HG03095 (cell line): ENCODE measurements around the gene NAT10.
A peak's percentile ranks its signal among the peaks of the same experiment; 100 is the strongest.

Source experiments
- ATAC-seq: cut with Tn5 transposase; IDR thresholded peaks from one replicate; pipeline ENCODE4 v1.9.1; 2021; ENCODE audit warnings: moderate library complexity; ENCODE audit not compliant: unreplicated experiment

The NAT10 gene

DNA sequence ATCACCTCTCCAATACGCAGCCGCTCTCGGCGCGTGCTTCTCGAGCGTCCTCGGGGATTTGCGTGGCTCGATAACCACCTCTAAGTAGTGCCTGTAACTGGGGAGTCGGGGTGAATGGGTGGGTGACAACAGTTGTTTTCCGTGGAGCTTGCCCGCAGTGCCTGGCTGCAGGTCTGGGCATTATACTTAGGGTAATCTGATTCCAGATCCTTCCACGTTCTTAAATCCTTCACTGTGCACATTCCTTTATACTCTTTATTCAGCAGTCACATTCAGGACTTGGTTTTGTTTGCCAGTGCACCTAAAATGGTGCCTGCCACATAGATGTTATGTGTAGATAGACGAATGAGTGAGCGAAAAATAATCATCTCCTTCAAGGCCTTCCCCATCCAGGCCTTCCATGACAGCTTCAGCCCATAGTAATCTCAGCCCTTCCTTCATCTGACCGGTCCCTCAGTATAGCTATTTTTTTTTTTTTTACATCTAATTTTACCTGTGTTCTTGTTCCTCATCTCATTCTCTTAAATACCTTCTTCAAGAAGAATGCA lies 602 bp downstream of the NAT10 start:
- ATAC-seq, result peak; percentile 18

DNA sequence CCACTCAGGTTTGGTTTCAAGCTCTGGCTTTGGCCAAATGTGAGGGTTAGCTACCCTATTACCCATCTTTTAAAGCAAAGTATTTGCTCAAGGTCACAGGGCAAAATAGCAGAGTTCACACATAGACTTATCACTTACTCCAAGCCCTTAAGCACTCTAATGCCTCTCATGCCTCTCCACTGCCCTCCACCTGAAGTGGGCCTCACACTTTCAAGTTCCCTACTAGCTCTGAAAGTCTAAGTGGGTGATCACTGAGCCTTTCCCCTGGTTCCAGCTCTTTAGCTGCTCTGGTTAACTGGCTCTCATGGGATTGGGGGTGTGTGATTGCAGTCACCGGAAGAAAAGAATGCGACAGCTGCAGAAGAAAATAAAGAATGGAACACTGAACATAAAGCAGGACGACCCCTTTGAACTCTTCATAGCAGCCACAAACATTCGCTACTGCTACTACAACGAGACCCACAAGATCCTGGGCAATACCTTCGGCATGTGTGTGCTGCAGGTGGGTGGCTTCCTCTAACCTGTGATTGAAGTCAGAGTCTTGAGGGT lies 6.4 kb downstream of the NAT10 start:
- ATAC-seq, result no peak

DNA sequence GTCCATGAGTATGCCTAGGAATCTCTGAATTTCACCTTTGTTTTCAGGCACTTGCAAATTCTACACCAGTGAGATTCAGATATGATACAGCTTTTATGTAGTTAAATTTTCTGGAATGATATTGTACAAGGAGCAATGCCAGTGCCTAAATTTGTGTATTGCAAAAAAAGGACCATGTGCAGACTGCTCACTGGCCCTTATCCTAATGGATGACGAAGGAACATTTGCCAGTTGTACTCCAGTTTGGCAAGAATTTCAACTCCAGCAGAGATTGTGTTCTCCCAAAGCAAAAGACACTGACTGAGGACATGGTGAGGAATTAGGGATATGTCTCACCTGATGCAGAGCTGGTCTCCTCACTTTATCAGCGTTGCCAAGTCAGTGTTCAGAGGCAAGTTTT lies 8.6 kb downstream of the NAT10 start:
- no peak for ATAC-seq

DNA sequence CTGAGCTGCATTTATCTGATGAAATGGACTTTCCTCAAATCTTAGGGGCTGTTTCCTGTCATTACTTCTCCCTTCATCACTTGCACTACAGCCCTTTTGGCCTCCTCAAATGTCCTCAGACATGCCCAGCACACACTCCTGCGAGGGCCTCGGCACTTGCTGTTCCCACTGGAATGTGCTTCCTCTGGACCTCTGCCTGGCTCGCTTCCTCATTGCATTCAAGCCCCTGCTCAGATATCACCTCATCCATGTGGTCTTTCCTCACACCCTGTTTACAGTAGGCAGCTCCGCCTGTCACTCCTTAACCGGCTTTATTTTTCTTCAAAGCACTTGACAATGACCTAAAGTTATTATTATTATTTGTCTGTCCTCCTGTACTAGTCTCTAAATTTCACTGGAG lies 9.0 kb downstream of the NAT10 start:
- ATAC-seq, result no peak

DNA sequence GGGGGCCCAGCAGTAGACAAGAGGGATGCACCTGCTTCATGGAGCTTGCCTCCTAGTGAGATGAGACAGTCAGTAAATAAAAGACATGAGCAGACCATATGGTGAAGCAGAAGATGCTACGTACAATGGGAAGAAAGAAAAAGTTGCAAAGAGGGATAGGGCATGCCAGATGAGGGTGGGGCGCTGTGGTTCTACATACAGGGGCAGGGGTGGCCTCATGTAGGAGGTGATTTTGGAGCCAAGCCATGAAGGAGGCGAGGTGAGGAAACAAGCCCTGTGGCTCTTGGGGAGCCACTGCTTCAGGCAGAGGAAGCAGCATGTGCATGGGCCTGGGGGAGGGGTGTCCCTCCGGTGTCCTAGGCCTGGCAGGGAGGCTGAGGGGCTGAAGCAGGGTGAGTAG lies 15.2 kb downstream of the NAT10 start:
- no peak for ATAC-seq

DNA sequence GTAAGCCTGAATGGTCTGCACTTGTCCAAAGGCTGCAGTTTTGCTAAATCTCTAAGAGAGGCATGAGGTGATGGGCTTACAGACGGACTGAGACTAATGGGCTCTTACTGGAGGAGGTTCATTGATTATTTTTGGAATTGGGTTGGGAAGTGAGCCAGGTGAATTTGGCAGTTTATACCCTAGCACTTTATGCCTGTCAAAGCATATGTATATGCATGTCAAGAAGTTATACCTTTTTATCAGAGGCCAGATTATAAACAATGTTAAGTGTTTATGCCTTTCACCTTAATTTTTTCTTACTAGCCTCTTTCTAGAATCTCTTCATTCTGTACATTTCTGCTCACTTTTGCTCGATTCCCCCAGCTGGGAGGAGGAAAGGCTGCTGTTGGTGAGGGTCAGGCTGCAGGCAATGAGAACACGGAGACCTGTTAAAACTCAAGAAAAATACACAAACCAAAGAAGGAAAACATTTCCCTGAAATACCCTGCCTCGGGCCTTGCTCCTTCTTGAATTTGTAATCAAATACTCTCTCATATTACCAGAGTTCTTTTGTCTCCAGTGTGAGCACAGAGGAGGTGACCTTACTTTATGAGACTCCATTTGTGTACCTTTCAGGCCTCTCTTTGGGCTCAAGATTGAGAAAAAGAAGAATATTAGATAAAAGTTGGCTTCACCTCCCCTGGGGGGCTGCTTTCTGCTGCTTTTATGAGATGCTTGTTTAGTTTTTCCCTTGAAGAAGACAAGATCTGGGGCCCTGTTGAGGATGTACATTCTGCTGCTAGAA lies 19.6 kb downstream of the NAT10 start:
- no peak for ATAC-seq

DNA sequence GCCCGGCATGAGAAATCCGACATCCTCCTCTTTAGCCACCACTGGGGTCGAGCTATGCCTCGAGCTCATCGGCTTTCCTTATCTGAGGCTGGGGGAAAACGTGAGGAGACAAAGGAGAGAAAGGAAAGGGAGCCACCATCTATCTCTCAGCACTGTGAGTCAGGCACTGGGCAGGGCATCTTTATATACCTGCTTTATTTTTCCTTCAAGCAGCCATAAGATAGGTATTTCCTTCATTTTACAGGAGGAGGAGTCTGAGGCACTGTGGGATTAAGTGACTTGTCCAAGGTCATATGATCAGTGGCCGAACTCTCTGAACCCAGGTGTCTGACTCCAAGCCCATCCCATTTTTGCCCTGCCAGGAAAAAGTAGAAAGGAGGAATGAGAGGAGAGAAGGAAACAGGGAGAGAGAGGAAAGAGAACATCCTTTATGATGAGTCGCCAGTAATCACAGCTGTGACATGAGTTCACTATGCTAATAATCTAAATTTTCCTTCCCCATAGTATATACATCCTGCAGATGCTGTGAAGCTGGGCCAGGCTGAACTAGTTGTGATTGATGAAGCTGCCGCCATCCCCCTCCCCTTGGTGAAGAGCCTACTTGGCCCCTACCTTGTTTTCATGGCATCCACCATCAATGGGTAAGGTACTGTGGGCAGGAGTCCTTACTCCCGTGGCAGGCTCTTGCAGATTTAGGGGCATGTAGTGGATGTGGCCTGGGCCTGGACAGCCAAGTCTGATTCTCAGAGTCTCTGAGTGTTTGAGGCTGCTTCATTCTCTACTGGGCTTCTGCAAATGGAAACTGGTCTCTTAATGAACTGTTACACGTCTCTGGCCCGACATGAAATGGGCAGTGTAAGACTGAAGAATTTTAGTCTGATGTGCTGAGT lies 21.8 kb downstream of the NAT10 start:
- ATAC-seq, result no peak

DNA sequence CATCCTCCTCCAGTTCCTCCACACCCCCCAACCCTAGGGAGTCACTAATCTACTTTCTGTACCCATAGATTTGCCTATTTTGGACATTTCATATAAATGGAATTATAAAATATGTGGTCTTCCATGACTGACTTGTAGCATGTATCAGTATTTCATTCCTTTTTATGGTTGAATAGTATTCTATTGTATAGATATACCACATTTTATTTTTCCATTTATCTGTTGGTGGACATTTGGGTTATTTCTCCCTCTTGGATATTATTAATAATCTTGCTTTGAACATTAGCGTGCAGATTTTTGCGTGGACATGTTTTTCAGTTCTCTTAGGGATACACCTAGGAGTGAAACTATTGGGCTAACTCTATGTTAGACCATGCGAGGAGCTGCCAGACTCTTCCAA lies 23.4 kb downstream of the NAT10 start:
- ATAC-seq, result no peak

DNA sequence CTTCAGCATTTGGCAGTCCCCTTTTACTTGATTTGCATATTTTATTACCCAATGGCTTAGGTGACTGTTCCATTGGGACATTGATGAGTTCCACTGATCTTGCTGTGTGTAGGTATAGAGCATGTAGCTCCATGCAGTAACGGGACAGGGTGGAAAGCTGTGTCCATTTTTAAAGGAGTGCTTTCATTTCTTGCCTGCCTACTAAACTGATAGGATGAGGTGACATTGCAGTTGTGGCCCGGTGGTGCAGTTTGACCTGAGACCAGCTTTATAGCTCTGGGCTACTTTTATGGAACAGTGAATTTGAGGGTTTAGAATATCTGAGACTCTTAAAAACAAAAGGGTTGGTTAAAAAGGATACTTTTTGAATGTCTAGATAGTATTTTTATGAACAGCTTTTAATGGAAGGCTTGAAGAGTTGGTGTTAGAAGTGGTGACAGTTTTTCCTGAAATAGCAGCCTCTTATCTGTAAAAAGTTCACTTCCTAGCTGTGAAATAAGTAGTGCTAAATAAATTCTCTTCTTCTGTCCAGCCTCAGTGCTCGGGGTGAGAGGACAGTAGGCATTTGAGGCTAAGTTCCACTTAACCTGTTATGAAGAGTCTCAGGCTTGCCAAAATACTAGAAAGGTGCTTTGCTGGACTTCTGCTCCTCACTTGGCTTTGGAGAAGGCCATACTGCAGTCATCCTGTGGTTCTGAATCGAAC lies 27.0 kb downstream of the NAT10 start:
- ATAC-seq, result no peak

DNA sequence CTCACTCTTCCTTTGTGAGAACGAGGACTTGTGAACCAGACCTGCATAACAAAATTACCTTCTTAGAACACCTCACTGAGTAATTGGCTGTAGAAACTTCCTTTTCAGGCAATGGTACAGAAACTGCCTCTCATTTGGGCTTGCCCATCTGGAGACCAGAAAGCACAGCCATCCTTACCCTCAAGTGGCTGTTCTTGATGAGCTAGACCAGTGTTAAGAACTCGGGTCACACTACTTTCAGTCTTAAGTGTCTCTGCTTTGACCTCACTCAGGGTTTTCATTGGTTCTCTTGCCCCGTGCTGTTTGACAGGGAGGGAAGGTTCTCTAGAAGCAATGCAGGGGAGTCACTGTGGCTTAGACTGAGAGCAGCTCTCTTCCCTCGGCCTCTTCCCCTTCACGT lies 29.3 kb downstream of the NAT10 start:
- ATAC-seq, result peak; percentile 81

DNA sequence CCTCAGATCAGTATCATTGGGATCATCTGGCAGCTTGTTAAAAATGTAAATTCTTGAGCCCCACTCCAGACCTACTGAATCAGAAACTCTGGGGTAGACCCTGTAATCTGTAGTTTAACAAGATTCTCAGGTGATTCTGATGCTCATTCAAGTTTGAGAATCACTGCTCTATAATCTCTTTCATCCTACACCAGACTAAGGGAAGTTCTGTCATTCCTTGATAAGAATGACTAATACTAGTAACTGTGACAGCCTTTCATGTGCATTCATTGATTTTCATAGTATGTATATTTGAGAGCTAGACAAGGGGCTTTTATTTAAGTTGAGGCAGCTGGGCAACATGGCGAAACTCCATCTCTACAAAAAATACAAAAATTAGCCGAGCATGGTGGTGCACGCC lies 30.0 kb downstream of the NAT10 start:
- no peak for ATAC-seq

DNA sequence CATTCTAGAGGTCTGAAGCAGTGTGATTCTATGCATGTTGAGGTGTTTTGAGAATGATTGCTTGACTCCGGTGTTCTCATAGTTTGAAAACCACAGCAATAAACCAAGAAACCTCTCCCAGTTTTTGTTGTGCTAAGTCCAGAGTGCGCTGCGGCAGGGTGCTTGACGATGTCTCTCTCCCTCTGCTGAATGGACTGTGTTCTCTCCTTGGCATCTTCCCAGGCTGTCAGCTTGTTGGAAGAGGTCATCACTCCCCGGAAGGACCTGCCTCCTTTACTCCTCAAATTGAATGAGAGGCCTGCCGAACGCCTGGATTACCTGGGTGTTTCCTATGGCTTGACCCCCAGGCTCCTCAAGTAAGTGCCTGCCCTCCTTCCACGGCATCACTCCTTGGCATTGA lies 31.0 kb downstream of the NAT10 start:
- no peak for ATAC-seq

DNA sequence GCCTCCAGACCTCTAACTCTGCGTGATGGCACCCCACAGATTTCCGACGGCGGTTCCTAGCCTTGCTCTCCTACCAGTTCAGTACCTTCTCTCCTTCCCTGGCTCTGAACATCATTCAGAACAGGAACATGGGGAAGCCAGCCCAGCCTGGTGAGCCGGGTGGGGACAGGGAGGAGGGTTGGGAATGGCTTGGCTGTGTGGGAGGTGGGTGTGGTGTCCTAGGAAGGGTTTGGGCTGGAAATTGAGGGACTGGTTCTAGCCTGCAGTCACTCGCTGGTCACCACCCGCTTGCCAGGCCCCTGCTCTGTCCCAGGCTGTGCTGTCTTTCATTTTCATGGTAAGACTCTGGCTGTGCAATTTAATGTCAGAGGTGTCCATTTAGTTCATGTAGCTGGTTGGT lies 33.9 kb downstream of the NAT10 start:
- no peak for ATAC-seq

DNA sequence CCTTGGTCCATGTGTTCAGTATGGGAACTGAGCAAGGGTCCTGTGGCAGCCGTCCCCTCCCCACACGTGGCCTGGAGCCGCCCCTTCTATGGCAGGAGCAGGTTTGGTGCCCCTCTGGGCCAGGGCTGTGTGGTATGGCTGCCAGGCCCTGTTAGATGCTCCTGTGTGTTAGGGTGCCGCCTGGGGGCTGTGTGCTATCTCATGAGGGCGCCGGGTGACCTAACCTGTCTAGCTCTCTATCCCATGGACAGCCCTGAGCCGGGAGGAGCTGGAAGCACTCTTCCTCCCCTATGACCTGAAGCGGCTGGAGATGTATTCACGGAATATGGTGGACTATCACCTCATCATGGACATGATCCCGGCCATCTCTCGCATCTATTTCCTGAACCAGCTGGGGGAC lies 34.7 kb downstream of the NAT10 start:
- ATAC-seq, result no peak

DNA sequence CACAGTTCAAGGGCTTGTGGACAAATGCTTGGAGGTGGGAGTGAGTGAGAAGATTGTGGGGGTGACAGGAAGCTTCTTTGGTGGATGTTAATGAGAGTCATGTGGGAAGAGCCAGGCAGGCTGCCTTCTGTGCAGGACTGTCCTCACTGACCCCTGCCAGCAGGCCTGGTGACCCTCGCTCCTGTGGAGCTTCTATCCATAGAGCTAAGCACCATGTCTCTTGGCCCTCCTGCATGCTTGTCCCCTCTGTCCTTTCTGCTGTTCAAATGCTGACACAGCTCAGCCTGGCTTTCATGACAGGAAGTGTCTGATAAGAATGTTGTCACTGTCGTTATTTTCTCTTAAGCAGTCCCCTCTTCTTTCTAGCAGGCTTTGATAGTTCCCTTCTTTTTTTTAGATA lies 37.6 kb downstream of the NAT10 start:
- ATAC-seq, result no peak

DNA sequence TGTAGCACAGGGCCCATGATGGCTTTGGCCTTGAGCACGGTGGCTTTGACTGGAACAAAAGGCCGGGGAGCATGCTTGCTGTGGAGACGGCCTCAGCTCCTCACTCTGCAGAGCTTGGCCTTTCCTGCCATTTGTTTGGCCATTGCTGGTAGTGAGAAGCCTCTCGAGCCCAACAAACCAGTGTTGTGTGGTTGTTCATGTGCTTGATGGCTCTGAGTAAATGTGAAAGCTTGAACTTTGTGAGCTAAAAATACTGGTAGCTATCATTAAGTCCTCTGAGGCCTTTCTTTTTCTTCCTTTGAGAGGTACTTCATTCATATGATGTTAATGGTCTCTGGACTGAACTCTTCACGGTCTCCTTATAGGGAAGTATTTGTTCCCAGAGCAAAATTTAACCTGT lies 39.6 kb downstream of the NAT10 start:
- ATAC-seq, result peak; percentile 61

DNA sequence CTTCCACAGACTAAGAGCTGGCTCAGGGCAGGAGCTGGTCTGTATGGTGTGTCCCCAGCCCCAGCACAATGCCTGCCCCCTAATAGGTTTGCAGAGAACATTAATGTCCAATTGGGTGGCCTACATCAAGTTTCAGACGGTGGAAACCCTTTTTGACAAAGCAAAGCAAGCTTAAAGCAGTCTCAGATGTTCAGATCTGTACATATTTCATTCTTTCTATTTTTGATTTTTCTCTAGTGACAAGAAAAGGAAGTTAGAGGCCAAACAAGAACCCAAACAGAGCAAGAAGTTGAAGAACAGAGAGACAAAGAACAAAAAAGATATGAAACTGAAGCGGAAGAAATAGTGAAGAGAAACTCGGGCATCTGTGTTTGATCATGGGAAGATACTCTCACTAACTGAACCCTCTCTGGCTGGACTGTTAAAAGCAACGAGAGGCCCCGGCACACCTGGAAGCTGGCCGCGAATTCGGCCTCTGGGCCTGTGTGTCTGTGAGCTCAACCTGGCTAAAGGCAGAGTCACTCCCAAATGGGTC lies 40.5 kb downstream of the NAT10 start:
- ATAC-seq, result peak; percentile 55

DNA sequence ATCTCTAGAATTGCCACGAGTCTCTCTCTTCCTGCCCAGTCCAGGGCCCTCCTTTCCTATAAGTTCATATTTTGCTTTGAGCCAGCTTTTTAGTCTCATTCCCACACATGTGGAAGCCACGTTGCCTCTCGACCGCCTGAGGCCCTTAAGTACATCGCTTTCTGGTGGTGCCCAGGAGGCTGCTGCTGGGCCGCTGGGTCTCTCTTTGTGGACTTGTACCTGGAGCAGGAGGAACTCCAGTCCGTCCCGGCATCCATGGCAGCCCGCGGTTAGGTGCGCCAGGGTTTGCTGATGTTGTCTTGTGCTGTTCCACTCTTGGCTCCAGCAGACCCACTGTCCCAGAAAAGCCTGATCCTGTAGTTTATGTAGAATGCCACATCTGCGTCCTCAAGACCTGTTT lies 41.0 kb downstream of the NAT10 start:
- ATAC-seq, result no peak

DNA sequence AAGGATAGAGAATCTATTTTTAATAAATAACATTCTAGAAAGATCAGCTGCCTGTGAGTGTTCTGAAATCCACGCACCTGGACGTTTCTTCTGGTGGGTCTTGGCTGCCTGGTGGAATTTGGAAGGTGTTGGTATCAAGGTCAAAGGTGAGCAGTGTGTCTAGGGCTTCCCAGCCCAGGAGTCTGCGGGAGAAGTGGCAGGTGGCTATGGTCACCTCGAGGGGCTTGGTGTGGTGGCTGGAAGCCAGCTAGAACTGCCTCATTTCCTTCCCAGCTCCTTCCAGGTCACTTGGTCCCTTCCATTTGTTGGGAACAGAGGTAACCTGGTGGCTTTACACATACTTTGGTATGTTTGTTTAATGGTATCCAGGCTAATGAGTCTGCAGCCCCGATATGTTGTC lies 41.4 kb downstream of the NAT10 start:
- ATAC-seq, result no peak

DNA sequence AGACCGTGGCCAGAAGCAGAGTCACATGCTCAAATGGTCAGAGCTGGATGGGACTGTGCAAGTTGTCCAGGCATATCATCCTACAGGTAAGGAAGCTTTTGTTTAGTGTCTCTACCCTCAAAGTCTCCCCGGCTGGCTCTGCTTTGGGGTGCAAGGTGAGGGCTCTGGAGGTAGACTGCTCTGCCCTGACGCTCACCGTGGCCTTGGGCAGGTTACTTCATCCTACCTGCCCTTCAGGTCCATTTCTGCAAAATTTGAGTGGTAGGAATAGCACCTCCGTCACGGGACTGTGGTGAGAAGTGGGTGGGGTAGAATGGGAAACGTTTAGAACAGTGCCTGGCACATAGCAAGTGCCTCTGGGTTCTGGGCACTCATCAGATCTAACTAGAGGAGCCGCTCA lies 42.2 kb downstream of the NAT10 start:
- no peak for ATAC-seq
